Measurements from ENCODE around the gene ABCD3.

DNA sequence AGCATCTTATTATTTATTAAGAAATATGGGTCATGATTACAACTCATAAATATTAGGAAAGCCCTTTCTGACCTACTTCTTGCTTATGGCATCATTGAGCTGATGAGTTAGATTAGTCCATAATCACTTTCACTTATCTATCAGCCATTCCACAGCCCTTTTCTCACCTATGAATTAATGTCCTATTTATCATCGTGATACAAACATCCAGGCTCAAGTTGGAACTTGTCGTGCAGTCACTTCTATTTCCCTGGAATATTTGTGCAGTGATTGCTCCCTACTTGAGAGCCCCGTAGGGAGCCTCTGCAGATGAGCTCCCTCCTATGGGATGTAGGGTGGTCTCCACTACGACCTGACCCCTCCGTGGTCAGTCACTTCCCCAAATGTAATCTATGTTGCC lies 131.5 kb downstream of the ABCD3 start:
- TF ChIP-seq, protein P1, sequence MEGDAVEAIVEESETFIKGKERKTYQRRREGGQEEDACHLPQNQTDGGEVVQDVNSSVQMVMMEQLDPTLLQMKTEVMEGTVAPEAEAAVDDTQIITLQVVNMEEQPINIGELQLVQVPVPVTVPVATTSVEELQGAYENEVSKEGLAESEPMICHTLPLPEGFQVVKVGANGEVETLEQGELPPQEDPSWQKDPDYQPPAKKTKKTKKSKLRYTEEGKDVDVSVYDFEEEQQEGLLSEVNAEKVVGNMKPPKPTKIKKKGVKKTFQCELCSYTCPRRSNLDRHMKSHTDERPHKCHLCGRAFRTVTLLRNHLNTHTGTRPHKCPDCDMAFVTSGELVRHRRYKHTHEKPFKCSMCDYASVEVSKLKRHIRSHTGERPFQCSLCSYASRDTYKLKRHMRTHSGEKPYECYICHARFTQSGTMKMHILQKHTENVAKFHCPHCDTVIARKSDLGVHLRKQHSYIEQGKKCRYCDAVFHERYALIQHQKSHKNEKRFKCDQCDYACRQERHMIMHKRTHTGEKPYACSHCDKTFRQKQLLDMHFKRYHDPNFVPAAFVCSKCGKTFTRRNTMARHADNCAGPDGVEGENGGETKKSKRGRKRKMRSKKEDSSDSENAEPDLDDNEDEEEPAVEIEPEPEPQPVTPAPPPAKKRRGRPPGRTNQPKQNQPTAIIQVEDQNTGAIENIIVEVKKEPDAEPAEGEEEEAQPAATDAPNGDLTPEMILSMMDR (IDR thresholded peaks at IDR 0.05; ENCODE audit: insufficient read depth, low read depth, low read length): no peak
- no peak for TF ChIP-seq EZH2 (IDR thresholded peaks at IDR 0.05; ENCODE audit: insufficient read depth, low read length)

Data from astrocyte (in vitro differentiated cells and primary cell).